Hepatocyte (in vitro differentiated cells): ENCODE data around the gene NEB.

ENCODE experiments used
- CTCF ChIP-seq: fragments of 200-600 bp; sonication (generic); IDR thresholded peaks from 2 replicates; pipeline ENCODE4 v1.5.1; 2016; ENCODE audit warnings: antibody characterized with exemption, mild to moderate bottlenecking; ENCODE audit not compliant: poor library complexity
- EZH2 ChIP-seq: fragments of 200-600 bp; sonication (generic); IDR thresholded peaks from 2 replicates; pipeline ENCODE4 v1.6.1; 2016; ENCODE audit warnings: antibody characterized with exemption, mild to moderate bottlenecking, borderline replicate concordance
- EZH2phosphoT487 ChIP-seq: fragments of 200-600 bp; sonication (generic); IDR thresholded peaks from one replicate; pipeline ENCODE4 v1.6.1; 2018; ENCODE audit warnings: antibody characterized with exemption, mild to moderate bottlenecking, low read depth, moderate library complexity; ENCODE audit not compliant: unreplicated experiment, severe bottlenecking

GRCh38 chr2:151777487-151777886, 43.2 kb upstream of the NEB start:
- TF ChIP-seq CTCF = no peak
- no peak for TF ChIP-seq EZH2
- no peak for TF ChIP-seq EZH2phosphoT487
